Activated T-helper 1 cell treated with Interleukin-2 at 50 U/mL for 16 hours (primary cell): ENCODE measurements around the gene NSUN6.

Experiments
- DNase-seq: peaks from one replicate; pipeline ENCODE4 v3.0.0-alpha.2; 2020; ENCODE audit warnings: low read depth

The NSUN6 gene

DNA sequence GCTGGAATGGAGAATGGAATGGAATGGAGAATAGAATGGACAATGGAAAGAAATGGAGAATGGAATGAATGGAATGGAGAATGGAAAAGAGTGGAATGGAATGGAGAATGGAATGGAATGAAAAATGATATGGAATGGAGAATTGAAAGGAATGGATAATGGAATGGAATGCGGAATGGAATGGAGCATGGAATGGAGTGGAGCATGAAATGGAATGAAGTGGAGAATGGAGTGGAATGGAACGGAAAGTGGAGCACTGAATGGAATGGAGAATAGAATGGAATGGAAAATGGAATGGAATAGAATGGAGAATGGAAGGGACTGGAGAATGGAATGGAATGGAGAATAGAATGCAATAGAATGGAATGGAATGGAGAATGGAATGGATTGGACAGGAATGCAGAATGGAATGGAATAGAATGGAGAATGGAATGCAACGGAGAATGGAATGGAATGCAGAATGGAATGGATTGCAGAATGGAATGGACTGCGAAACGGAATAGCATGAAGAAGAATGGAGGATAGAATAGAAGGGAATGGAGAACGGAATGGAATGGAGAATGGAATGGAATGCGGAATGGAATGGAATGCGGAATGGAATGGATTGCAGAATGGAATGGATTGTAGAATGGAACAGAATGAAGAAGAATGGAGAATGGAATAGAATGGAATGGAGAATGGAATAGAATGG lies 89.4 kb downstream of the NSUN6 start:
- no peak for DNase-seq

DNA sequence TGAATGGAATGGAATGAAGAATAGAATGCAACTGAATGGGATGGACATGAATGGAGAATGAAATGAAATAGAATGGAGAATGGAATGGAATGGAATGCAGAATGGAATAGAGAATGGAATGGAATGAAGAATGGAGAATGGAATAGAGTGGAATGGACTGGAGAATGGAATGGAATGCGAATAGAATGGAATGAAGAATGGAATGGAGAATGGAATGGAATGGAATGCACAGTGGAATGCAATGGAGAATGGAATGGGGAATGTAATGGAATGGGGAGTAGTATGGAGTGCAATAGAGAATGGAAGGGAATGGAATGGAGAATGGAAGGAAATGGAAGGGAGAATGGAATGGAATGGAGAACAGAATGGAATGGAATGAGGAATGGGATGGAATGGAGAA lies 93.4 kb downstream of the NSUN6 start:
- no peak for DNase-seq

DNA sequence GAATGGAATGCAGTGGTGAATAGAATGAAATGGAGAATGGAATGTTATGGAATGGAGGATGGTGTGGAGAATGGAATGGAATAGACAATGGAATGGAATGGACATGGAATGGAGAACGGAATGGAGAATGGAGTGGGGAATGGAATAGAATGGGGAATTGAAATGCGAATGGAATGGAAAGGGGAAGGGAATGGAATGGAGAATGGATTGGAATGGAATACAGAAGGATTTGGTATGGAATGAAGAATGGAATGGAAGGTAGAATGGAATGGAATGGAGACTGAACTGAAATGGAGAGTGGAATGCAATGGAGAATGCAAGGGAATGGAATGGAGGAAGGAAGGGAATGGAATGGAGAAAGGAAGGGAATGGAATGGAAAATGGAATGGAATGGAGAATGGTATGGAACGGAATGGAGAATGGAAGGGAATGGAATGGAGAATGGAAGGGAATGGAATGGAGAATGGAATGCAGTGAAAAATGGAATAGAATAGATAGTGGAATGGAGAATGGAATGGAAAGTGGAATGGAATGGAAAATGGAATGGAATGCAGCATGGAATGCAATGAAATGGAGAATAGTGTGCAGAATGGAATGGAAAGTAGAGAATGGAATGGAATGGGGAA lies 94.8 kb downstream of the NSUN6 start:
- no peak for DNase-seq

DNA sequence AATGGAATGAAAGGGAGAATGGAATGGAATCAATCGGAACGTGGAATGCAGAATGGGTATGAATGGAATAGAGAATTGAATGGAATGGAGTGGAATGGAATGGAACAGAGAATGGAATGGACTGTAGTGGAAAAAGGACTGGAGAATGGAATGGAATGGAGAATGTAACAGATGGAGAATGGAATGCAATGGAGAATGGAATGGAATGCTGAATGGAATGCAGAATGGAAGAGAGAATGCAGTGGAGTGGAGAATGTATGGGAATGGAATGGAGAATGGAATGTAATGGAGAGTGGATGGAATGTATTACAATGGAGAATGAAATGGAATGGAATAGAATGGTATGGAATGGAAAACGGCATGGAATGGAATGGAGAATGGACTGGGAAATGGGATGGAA lies 96.9 kb downstream of the NSUN6 start:
- no peak for DNase-seq

DNA sequence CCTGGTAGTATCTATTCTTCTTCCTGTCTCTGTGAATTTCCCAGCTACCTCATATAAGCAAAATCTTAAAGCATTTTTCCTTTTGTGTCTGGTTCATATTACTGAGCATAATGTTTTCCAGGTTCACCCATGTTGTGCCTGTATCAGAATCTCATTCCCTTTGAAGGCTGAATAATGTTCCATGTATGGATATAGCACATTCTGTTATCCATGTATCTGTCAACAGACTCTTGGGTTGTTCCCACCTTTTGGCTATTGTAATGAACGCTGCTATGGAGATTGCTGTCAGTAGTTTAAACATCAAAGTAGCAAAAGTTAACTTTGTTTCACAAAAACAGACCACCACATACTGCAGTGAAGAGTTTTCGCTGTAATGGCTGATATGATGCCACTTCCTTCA lies 99.9 kb downstream of the NSUN6 start:
- DNase-seq = no peak

DNA sequence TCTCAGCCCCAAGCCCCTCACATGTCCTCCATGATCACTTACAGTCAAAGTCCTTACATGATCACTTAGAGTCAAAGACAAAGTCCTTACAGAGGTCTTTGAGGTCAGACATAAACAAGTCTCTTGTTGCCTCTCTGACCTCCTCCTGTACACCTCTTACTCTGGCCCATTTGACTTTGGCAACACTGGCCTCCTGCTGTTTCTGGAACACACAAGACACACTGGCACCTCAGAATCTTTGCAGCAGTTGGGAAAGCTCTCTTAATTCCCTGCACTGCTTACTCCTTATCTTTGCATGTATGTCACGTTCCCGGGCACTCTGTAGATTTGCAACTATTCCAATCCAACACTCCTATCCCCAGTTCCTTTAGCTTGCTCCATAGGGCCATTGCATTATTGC lies 102.3 kb downstream of the NSUN6 start:
- DNase-seq = no peak

DNA sequence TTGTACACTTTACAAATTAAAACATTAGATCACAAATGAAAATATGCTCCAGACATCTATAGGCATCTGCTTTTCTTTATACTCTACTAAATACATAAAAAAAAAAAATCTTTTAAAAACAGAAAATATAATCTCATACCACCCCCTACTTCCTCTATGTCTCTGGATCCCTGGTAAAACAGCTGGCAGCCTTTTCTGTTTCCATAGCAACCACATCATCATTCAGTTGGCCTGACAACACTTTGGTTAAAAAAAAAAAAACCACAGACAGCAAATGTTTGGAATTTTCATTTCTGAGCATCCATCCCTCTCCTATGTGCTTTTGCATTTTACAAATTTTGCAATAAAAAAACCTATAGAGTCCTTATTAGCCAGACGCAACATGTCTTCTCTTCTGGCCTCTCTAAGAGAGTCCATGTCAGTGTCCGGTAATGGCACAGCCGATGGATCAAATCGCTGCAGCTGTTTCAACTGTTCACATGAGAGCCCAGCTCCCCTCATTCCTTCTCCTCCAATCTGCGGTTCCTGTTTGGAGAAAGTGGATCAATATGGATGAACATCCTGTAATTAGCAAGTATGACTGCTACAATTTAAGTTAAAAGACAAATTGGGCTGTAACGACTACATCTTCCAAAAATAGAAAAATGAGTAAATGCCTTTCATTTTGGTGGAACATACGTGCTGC lies 105.6 kb downstream of the NSUN6 start:
- DNase-seq = no peak

DNA sequence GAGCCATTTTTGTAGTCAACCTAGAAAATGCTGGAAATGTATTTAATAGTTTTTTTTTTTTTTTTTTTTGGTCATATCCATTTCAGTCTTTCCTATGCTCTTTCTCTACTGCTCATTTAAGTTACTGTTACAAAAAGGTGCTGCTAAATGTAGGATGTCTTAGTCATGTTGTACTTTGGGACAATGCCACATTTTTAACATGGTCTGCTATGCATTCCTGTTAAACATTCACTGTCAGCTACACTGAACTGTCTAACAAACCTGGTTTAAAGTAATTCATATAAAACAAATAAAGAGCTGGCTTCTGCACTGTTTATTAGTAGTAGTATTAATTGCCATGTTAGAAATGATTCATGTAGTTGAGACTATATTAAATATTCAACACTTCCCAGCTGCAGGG lies 108.6 kb downstream of the NSUN6 start:
- no peak for DNase-seq

DNA sequence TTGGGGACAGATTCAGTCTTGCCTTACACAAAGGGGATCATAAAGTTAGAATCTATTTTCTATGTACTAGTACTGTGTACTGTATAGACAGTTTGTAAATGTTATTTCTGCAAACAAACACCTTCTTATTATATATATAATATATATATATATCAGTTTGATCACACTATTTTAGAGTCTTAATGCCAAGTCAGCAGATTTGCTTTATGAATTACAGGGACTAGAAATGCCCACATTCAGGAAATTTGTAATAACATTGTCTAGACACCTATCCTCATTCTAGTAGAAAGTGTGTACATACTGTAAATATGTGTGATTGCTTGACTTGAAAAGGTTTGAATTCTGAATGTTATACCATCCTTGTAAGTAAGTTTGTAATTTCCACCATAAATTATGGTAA lies 111.2 kb downstream of the NSUN6 start:
- no peak for DNase-seq

DNA sequence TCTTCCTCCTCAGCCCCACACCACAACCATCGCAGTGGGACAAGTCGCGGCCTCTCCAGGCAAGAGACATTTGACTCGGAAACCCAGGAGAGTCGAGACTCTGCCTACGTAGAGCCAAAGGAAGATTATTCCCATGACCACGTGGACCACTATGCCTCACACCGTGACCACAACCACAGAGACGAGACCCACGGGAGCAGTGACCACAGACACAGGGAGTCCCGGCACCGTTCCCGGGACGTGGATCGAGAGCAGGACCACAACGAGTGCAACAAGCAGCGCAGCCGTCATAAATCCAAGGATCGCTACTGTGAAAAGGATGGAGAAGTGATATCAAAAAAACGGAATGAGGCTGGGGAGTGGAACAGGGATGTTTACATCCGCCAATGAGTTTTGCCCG lies 112.1 kb downstream of the NSUN6 start:
- no peak for DNase-seq

DNA sequence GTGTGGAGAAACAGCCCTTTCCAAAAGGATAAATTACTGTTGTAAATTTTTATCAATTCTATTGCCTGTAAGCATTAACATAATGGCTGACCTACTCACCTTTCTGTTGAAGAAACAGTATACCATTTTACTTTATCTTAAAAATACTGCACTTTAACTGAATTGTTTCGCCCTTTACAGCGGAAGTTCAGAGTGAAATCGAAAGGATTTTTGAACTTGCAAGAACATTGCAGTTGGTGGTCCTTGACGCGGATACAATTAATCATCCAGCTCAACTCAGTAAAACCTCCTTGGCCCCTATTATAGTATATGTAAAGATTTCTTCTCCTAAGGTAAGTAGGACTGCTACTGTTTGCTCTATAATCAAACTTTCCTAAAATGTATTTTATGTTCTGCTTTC lies 117.5 kb downstream of the NSUN6 start:
- DNase-seq = no peak

DNA sequence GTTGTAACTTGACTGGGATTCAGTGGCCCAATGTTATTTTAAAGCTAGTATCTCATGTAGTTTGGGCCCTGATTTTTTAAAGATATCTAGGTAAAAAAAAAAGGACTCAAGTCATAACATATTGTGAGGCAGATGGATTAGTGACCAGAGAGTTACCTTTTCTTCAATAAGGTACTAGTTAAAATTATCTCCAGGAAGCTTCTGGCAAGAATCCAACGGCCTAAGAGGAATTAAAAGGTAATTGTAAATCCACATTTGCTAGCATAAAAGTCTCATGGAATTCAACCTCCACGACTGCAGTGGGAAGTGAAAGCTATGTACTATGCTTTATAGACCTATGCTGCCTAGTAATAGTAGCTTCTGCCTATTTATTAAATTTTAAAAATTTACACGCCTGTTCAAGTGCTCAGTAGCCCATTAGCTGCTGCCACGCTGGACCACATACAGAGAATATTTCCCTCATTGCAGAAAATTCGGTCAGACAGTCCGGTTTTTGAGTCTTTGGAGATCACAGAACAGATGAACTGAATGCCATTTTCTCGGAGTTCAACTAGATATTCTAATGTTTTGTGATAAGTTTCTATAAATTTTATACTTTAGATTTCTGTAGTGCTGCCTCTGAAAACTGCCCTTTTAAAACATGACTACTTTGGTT lies 118.4 kb downstream of the NSUN6 start:
- no peak for DNase-seq

DNA sequence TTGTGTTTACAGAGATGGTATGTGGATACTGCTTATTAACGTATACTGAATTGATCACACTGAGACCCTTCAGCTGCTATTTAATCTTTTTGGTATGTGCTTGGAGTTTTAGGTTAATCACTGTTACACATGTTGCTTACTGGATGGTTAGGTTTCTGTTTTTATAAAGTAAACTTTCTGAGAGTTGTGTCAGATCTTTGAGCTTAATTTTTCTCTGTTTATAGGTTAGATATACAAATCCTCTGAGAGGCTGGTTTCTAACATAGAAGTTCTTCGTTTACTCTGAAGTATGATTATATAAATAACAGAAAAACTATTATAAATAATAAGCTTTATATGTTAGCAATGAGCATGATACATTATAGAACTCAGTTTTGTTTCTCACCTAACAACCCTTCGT lies 123.1 kb downstream of the NSUN6 start:
- no peak for DNase-seq

DNA sequence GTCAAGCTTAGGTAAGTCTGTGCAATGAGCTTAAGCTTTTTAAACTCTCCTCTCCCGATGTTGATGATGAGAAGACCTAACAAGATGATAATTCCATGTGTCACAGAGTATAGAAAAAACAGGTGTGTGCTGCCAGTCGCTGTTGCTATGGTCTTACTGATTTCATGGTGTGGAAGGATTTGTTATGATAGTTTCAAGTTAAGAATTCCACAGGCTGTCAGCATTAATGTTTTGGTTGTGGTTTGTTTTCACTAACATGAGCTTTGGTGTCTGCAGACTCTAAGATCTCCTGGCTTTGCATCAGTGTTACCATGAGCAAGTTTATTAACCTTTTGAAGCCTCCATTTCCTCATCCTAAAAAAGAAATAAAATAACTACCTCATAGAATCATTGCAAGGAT lies 123.7 kb downstream of the NSUN6 start:
- no peak for DNase-seq

DNA sequence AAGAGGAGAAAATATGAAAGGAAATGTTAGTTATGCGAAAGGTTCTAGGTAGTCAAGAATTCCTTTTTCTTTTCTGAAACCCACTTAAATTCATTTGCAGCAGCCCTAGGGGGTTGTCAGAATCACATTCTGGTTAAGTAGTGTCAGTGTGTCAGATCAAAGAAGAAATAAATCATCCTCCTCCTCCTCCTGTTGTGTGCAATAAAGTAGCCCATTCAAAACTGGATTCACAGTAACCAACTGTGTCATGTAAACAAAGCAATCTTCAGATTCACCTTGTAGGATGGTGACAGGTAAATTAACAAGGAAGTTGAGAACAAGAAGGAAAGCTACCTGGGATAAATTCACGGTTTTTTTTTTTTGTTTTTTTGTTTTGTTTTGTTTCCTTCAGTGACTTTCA lies 127.5 kb downstream of the NSUN6 start:
- DNase-seq = no peak

DNA sequence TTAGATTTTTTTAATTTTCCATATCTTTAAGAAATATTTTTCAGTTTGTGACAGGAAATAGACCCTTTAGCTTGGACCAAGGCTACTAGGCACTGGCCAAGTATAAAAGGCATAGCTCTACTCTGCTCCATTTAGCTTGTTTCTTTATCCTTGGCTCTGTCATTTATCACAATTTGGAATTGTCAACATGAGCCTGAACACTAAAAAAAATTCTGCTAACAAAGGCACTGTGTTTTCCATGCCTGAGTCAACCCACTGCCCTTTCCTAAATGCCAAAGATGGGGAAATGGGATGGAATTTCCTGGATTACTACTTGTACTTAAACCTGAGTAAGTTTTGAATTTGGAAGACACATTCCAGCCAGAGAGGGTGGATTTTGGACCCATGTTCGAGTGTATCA lies 128.4 kb downstream of the NSUN6 start:
- no peak for DNase-seq

DNA sequence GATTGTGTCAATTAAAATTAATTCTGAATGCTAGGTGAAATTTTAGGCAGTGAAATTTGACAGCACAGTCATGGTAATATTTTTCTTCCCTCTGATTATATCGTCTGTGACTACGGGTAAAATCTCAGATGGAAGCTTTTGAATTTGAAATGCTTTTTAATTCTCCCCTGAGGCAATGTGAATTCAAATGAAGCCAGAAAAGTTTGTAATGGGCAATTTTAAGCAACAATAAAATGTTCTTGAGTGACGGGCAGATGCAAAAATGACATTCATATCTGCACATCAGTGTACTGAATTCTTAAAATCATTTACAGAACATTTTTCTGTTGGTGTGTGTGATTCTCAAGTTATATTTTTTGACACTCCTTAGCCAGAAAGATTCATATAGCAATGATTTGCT lies 134.5 kb downstream of the NSUN6 start:
- DNase-seq = no peak

DNA sequence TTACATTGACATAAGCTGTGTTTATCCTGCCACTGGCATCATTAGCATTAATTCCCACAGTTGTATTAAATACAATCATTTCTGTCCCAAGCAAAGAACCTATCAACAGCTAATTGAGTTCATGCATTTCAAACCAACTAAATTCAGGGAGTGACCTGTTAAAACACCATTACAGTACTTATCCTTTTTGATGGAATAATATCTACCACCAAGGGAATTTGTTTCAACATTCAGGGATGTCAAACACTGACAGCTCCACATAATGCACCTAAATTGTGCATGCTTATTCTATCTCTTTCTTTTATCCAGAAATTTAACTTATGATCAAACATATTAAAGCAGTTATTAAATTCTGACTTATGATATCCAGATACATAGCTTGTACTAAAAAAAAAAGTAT lies 136.8 kb downstream of the NSUN6 start:
- DNase-seq = no peak

DNA sequence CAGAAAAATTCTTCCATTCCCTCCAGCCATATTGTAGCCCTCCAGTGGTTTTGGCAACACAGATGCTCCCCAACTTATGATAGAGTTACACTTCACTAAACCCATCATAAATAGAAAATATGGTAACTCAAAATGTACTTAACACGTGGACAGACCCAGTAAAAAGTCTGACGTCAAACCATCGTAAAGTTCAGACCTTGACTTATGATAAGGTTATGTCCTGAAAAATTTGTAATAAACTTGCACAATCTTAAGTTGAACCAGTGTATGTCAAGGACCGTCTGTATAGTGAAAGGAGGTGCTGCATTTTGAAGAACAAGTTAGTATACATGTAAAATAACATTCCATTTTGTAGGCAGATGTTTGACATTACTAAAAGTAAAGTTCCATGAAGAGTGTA lies 142.8 kb downstream of the NSUN6 start:
- DNase-seq = no peak

DNA sequence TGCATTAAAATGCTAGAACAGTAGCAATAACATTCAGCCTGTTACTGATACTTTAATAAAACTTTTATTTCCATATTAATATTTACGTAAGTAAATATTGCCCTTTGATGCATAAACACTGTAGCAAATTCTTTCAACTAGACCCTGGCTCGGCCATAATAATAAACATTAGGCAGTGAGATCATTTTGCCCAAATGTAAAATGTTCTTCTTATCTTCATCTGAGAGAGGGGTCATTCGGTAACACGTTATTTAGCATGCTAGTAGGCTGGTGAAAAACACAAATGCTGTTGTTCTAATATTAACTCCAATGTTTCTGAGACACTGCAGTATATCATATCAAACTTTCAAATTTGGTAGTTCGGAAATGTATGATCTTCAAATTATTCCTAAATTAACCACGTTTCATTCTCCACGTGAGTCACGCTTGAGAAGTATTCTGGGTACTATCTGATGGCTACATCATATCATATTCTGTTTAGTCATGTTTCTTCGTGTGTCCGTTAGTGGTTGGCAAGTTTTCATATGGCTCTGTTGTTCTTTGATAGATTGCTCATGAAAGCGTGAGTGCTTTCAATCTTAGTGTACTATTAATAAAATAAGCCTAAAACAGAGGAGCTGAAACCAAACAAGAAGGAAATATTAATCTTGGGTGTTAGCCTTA lies 145.8 kb downstream of the NSUN6 start:
- DNase-seq = no peak

DNA sequence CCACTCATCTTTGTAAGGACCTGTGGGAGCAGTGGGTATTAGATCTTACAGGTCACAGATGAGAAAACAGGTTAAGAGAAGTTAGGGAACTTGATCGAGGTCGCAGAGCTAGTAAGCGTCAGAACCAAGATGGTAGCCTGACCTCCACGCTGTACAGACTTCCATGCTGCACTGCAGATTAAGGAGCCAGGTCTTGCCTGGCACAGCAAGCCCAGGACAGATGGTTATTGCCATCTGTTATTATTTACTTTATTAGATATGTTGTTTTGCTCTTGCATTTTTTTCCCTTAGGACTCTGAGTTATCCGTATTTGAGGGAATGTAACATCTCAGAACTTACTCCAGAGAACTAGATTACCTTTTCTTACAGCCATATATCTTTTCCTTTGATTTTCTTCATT lies 147.2 kb downstream of the NSUN6 start:
- no peak for DNase-seq

DNA sequence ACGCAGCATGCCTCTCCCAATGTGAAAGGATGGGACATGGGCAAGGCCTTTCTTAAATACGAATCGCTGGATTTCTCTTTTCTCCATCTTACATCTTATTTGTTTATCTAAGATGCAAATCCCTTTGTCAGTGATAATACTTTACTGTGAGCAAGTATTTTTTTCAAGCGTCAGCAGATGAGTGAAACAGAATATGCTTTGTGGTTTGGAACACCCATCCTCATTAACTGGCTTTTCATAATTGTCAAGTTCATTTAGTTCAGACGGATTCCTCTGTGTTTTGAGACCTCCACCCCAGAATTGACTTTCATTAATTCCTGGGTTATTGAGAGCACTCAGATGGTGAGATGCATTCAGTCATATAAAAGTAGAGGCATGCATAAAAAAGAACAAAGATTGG lies 149.8 kb downstream of the NSUN6 start:
- no peak for DNase-seq

DNA sequence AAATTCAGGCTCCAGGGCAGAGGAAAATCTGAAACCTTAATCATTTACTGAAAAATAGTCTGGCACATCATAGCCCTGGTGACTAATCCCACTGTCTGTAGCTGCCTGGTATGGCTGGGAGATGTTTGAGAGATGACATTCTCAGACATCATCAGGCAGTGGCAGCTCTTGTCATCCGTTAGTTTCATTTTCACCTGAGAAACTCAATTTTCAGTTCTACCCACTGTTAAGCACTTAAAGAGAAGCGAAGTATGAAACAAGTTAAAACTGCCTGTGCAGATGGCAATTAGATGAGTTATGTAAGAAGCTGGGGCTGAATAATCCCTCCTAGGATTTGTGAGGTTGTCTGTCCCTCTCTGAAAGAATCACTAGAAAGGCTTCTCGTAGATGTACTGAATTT lies 150.2 kb downstream of the NSUN6 start:
- DNase-seq = no peak
